B cell (primary cell): ENCODE data around the gene REL. TPM values are rescaled to one million over a fixed set of nuclear protein-coding genes. Genes with fewer than 3 reads are reported as not detected.

ENCODE experiments used
- ATAC-seq: fragments of 200-7000 bp; cut with Tn5 transposase; one replicate; pipeline ENCODE4 v1.10.0; 2021; ENCODE audit warnings: low read depth, mild to moderate bottlenecking, moderate number of reproducible peaks, moderate library complexity
- CTCF ChIA-PET: fragments of 350-600 bp; sonication (Branson Sonifier 250); formaldehyde crosslinking; loops from one replicate; lab custom pipeline; 2021; ENCODE audit warnings: antibody characterized with exemption, inconsistent platforms; lab: Charles Lee
- POLR2A ChIA-PET: fragments of 350-600 bp; sonication (Branson Sonifier 250); formaldehyde crosslinking; loops from one replicate; lab custom pipeline; 2021; ENCODE audit warnings: antibody characterized with exemption; lab: Charles Lee
- DNase-seq: peaks from one replicate; pipeline ENCODE4 v3.0.0; 2013
- H2AFZ ChIP-seq: 2 replicates; pipeline ENCODE4 v1.6.1; 2012; ENCODE audit warnings: mild to moderate bottlenecking, low read depth, low read length; ENCODE audit not compliant: insufficient read depth, poor library complexity, severe bottlenecking
- H3K27ac ChIP-seq, 2 donors: 1 replicate in 1 of 2; 2 replicates in 1 of 2; pipeline ENCODE4 v1.5.1; 2012 to 2013; ENCODE audit warnings: low read length in 2 of 2, mild to moderate bottlenecking in 2 of 2, moderate library complexity in 1 of 2
- H3K27me3 ChIP-seq, 4 experiments: fragments of 200-600 bp in 1 of 4; sonication (generic) in 1 of 4; replicated peaks in 1 of 4; 1 replicate in 2 of 4; 2 replicates in 2 of 4; pipeline versions ENCODE4 v1.6.1 to v1.7.0; 2013 to 2016; ENCODE audit warnings: low read length in 3 of 4, mild to moderate bottlenecking in 2 of 4, mixed read lengths in 1 of 4, moderate library complexity in 1 of 4; ENCODE audit not compliant: insufficient read depth in 4 of 4, control insufficient read depth in 3 of 4; ENCODE audit errors: control extremely low read depth in 1 of 4
- H3K36me3 ChIP-seq, 2 experiments: replicated peaks in 1 of 2; 1 replicate in 1 of 2; 2 replicates in 1 of 2; pipeline versions ENCODE4 v1.6.1 to v1.7.1; 2013; ENCODE audit warnings: low read length in 1 of 2; ENCODE audit not compliant: insufficient read depth in 2 of 2, control insufficient read depth in 1 of 2; ENCODE audit errors: control extremely low read depth in 1 of 2, extremely low read depth in 1 of 2
- H3K4me1 ChIP-seq, 2 donors: fragments of 200-600 bp in 1 of 2; sonication (generic) in 1 of 2; 1 replicate in 1 of 2; 2 replicates in 1 of 2; pipeline versions ENCODE4 v1.5.1 to v1.6.1; 2013 to 2017; ENCODE audit warnings: low read length in 2 of 2; ENCODE audit not compliant: control insufficient read depth in 2 of 2, insufficient read depth in 2 of 2
- H3K4me2 ChIP-seq: replicated peaks from 2 replicates; pipeline ENCODE3; 2012; ENCODE audit warnings: mild to moderate bottlenecking, low read depth, low read length; ENCODE audit not compliant: poor library complexity, severe bottlenecking
- H3K4me3 ChIP-seq, 5 experiments: fragments of 200-600 bp in 1 of 5; sonication (generic) in 1 of 5; 1 replicate in 3 of 5; 2 replicates in 2 of 5; pipeline versions ENCODE4 v1.5.1 to v1.7.0; 2011 to 2016; ENCODE audit warnings: low read length in 4 of 5, mild to moderate bottlenecking in 4 of 5, low read depth in 2 of 5, control low read depth in 1 of 5, moderate library complexity in 1 of 5; ENCODE audit not compliant: insufficient read depth in 1 of 5; ENCODE audit errors: control extremely low read depth in 1 of 5, extremely low read depth in 1 of 5
- H3K79me2 ChIP-seq: fragments of 200-600 bp; sonication (generic); one replicate; pipeline ENCODE4 v1.6.0; 2016; ENCODE audit warnings: low read length; ENCODE audit not compliant: control insufficient read depth, insufficient read depth
- H3K9ac ChIP-seq: fragments of 200-600 bp; sonication (generic); 2 replicates; pipeline ENCODE4 v1.6.1; 2017; ENCODE audit warnings: mild to moderate bottlenecking, low read length, moderate library complexity
- H3K9me3 ChIP-seq, 3 donors: one replicate each; pipeline versions ENCODE4 v1.6.1 to v1.7.1; 2013; ENCODE audit warnings: low read length in 2 of 3; ENCODE audit not compliant: control insufficient read depth in 2 of 3, insufficient read depth in 1 of 3; ENCODE audit errors: control extremely low read depth in 1 of 3
- H4K20me1 ChIP-seq: 2 replicates; pipeline ENCODE4 v1.6.0; 2012; ENCODE audit warnings: mild to moderate bottlenecking, low read length; ENCODE audit not compliant: insufficient read depth, control insufficient read depth, poor library complexity, severe bottlenecking
- H3K27ac Mint-ChIP-seq: one replicate; pipeline ENCODE4 v1.8.0; 2021; ENCODE audit warnings: mixed read lengths
- H3K27me3 Mint-ChIP-seq: one replicate; pipeline ENCODE4 v1.8.0; 2021; ENCODE audit warnings: mixed read lengths
- H3K4me1 Mint-ChIP-seq: one replicate; pipeline ENCODE4 v1.8.0; 2021; ENCODE audit warnings: mixed read lengths
- H3K4me3 Mint-ChIP-seq: one replicate; pipeline ENCODE4 v1.8.0; 2021; ENCODE audit warnings: mixed read lengths
- H3K9me3 Mint-ChIP-seq: one replicate; pipeline ENCODE4 v1.8.0; 2022; ENCODE audit warnings: mixed read lengths; ENCODE audit not compliant: insufficient read depth
- CTCF ChIP-seq: fragments of 200-600 bp; IDR thresholded peaks from one replicate; pipeline ENCODE4 v1.8.0; 2022; ENCODE audit warnings: antibody characterized with exemption, mild to moderate bottlenecking
- EZH2 ChIP-seq: IDR thresholded peaks from 2 replicates; pipeline ENCODE4 v1.6.1; 2012; ENCODE audit warnings: borderline replicate concordance, low read depth, mild to moderate bottlenecking, moderate library complexity, low read length; ENCODE audit not compliant: insufficient read depth, poor library complexity, severe bottlenecking
- WGBS: methylation state at CpG from one replicate; pipeline ENCODE4 v1.1.5; 2013; ENCODE audit warnings: missing lambda C conversion rate; ENCODE audit not compliant: insufficient coverage; 5-methylcytosine and 5-hydroxymethylcytosine counted together
- intact Hi-C: fragments of 100-400 bp; cut with micrococcal nuclease; formaldehyde crosslinking; loops from one replicate; pipeline ENCODE4 v1.10.0; 2022
- polyA plus RNA-seq: library from polyadenylated mRNA; depleted of rRNA; stranded (reverse); fragments of >200 nt; gene quantifications from 2 replicates; pipeline ENCODE4 v1.2.3, GENCODE V29; 2012
- total RNA-seq, 2 donors: library from RNA; stranded (reverse); fragments of 120-200 nt in 1 of 2; gene quantifications; 1 replicate in 1 of 2; 2 replicates in 1 of 2; pipeline versions ENCODE4 v1.2.3 to v1.2.4, GENCODE V29; 2013 to 2022

REL gene
- total and polyA plus RNA-seq, 2 donors (not counting 1 experiment from before 2014, with no cell fraction given), result 27.9 to 283 TPM

GRCh38 chr2:60873381-60873780 lies 8.0 kb upstream of the REL start:
- peak overlapping the region; percentile 65 to 73 for H3K27ac ChIP-seq
- ATAC-seq (peak; percentile 80), DNase-seq (peak; percentile 76)
- POLR2A ChIA-PET, result interaction anchor here (0.7 to 1.6 kb wide), 4 partner anchors 8 to 183 kb away, joined by 3 to 9 read pairs (median 4); partner anchors contain the start of gene REL
- Mint-ChIP-seq H3K27ac (peak overlapping the region; percentile 89), H3K4me1 (peaks cover 43% of the 10 kb centered on the region), H3K9me3 (peaks cover 4% of the 10 kb centered on the region), H3K27me3 (no peaks in the 10 kb centered on the region), H3K4me3 (peak overlapping the region; percentile 53)
- H3K4me2 ChIP-seq, result peak overlapping the region; percentile 52
- peaks cover 2% of the 10 kb centered on the region for H3K79me2 ChIP-seq
- no peaks in the 10 kb centered on the region for H3K27me3 ChIP-seq
- intact Hi-C loops, result loop anchor here (1.0 to 2.0 kb wide), 2 partner anchors 8 to 31 kb away; partner anchors contain the start of gene REL
- CTCF ChIA-PET, result interaction anchor here (0.6 to 1.2 kb wide), 6 partner anchors 10 to 304 kb away, joined by 3 to 6 read pairs (median 4); no protein-coding TSS in a partner anchor
- no CpG with 5 or more reads among the region's 3 CpGs for WGBS
- H3K4me1 ChIP-seq, result peaks cover 33 to 37% of the 10 kb centered on the region in 2 donors
- H3K4me3 ChIP-seq, result peak overlapping the region in 1 of 5 experiments; percentile 8
- H3K9me3 ChIP-seq, result peaks cover 0 to 12% (median 5%) of the 10 kb centered on the region in 3 donors
- no peaks in the 10 kb centered on the region for H4K20me1 ChIP-seq
- H3K36me3 ChIP-seq, result no peaks in the 10 kb centered on the region
- no peak overlapping the region for H2AFZ ChIP-seq
- peak overlapping the region; percentile 4 for H3K9ac ChIP-seq
- TF ChIP-seq CTCF (no peak), EZH2 (no peak)

GRCh38 chr2:60875520-60875919 lies 5.9 kb upstream of the REL start:
- Histone ChIP-seq H3K4me1 (peaks cover 33 to 37% of the 10 kb centered on the region in 2 donors), H3K27ac (no peak overlapping the region), H3K79me2 (peaks cover 2% of the 10 kb centered on the region), H3K9me3 (peaks cover 0 to 14% (median 5%) of the 10 kb centered on the region in 3 donors), H3K4me3 (no peak overlapping the region), H3K36me3 (no peaks in the 10 kb centered on the region), H3K9ac (no peak overlapping the region), H3K27me3 (no peaks in the 10 kb centered on the region), H2AFZ (no peak overlapping the region), H3K4me2 (no peak overlapping the region), H4K20me1 (no peaks in the 10 kb centered on the region)
- no peak for DNase-seq
- peaks cover 51% of the 10 kb centered on the region for H3K4me1 Mint-ChIP-seq
- H3K4me3 Mint-ChIP-seq, result no peak overlapping the region
- no peak for ATAC-seq
- peaks cover 4% of the 10 kb centered on the region for H3K9me3 Mint-ChIP-seq
- intact Hi-C loops, result no loop called here
- ChIA-PET CTCF (interaction anchor here (0.7 to 1.0 kb wide), 4 partner anchors 12 to 123 kb away, joined by 3 to 6 read pairs (median 3); no protein-coding TSS in a partner anchor), POLR2A (interaction anchor here (1.2 kb wide), 1 partner anchor 41 kb away, joined by 3 read pairs; no protein-coding TSS in a partner anchor)
- H3K27me3 Mint-ChIP-seq, result no peaks in the 10 kb centered on the region
- peak overlapping the region; percentile 39 for H3K27ac Mint-ChIP-seq
- no peak for TF ChIP-seq EZH2
- no peak for TF ChIP-seq CTCF
